ENCODE results near the gene ACOX2. TPM values are rescaled to one million over a fixed set of nuclear protein-coding genes. Genes with fewer than 3 reads are reported as not detected.

The ACOX2 gene
- total and polyA plus RNA-seq, 2 of the 13 experiments (the other 11 are each of a cell fraction or from before 2014, with no cell fraction given), result 42.6 to 98.5 TPM

DNA sequence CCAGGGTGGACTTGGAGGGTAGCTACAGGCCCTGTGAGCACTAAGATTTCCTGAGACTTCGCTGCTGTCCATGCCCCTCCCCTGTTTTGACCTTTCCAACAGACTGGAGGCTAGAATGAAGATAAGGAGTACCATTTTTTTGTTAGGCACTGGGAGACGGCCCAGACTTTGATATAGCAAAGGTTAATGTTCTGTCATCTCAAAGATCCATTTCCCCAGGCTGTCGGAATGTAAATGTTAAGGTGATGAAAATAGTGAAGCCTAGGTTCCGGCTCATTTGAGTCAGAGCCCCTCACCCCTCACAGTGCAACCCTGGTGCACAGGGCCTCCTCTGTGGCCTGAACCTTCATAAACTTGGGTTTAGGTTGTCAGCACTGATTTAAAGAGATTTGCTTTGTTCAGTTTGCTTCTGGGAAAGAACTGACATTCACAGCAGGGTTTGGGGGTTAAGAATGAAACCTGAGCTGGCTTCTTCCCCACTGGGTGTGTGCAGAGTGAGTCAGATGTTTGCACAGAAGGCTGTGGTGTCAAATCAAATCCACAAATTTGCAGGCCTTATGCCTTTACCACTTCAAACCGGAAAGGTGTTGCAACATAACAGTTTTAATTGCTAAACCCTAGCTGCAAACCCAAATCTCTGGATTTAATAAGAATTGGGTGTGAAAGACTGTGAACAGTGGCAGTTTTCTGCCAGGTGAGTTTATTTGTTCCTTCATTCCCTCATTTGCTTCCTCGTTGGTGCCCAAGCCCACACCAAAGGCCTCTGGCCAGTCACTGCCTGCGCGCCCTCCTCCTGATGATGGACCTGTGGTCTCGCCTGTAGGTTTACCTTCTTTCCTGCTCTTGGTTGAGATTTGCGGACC, 65.7 kb downstream of the ACOX2 start (continued):
- TF ChIP-seq, protein P1, sequence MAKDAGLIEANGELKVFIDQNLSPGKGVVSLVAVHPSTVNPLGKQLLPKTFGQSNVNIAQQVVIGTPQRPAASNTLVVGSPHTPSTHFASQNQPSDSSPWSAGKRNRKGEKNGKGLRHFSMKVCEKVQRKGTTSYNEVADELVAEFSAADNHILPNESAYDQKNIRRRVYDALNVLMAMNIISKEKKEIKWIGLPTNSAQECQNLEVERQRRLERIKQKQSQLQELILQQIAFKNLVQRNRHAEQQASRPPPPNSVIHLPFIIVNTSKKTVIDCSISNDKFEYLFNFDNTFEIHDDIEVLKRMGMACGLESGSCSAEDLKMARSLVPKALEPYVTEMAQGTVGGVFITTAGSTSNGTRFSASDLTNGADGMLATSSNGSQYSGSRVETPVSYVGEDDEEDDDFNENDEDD (CRISPR knock-in tag; IDR thresholded peaks at IDR 0.05; ENCODE audit: borderline replicate concordance), result no peak
- TF ChIP-seq ZNF614 (CRISPR knock-in tag; IDR thresholded peaks at IDR 0.05; ENCODE audit: borderline replicate concordance) (peak; percentile 15; the same call in 1 of the 2 replicates), TEAD2 (CRISPR knock-in tag; IDR thresholded peaks at IDR 0.05) (no peak), ZNF143 (CRISPR knock-in tag; IDR thresholded peaks at IDR 0.05) (no peak; the same call in 1 of the 2 replicates), ZNF607 (CRISPR knock-in tag; IDR thresholded peaks at IDR 0.05; ENCODE audit: borderline replicate concordance) (peak; percentile 19; the same call in 1 of the 2 replicates), ZFY (CRISPR knock-in tag; IDR thresholded peaks at IDR 0.05) (peak; percentile 68), CREM (IDR thresholded peaks at IDR 0.05) (peak; percentile 89), CREM (CRISPR knock-in tag; IDR thresholded peaks at IDR 0.05) (no peak), ZBTB7B (CRISPR knock-in tag; IDR thresholded peaks at IDR 0.05) (0 out of 2 replicates have a peak, but pooled peaks have one; percentile 13), ZNF44 (CRISPR knock-in tag; IDR thresholded peaks at IDR 0.05) (no peak)
- TF ChIP-seq, protein P2, sequence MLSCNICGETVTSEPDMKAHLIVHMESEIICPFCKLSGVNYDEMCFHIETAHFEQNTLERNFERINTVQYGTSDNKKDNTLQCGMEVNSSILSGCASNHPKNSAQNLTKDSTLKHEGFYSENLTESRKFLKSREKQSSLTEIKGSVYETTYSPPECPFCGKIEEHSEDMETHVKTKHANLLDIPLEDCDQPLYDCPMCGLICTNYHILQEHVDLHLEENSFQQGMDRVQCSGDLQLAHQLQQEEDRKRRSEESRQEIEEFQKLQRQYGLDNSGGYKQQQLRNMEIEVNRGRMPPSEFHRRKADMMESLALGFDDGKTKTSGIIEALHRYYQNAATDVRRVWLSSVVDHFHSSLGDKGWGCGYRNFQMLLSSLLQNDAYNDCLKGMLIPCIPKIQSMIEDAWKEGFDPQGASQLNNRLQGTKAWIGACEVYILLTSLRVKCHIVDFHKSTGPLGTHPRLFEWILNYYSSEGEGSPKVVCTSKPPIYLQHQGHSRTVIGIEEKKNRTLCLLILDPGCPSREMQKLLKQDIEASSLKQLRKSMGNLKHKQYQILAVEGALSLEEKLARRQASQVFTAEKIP (CRISPR knock-in tag; IDR thresholded peaks at IDR 0.05; ENCODE audit: borderline replicate concordance), result no peak
- TF ChIP-seq, protein P3, sequence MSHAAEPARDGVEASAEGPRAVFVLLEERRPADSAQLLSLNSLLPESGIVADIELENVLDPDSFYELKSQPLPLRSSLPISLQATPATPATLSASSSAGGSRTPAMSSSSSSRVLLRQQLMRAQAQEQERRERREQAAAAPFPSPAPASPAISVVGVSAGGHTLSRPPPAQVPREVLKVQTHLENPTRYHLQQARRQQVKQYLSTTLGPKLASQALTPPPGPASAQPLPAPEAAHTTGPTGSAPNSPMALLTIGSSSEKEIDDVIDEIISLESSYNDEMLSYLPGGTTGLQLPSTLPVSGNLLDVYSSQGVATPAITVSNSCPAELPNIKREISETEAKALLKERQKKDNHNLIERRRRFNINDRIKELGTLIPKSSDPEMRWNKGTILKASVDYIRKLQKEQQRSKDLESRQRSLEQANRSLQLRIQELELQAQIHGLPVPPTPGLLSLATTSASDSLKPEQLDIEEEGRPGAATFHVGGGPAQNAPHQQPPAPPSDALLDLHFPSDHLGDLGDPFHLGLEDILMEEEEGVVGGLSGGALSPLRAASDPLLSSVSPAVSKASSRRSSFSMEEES (CRISPR knock-in tag; IDR thresholded peaks at IDR 0.05), result no peak
- TF ChIP-seq, protein P4, sequence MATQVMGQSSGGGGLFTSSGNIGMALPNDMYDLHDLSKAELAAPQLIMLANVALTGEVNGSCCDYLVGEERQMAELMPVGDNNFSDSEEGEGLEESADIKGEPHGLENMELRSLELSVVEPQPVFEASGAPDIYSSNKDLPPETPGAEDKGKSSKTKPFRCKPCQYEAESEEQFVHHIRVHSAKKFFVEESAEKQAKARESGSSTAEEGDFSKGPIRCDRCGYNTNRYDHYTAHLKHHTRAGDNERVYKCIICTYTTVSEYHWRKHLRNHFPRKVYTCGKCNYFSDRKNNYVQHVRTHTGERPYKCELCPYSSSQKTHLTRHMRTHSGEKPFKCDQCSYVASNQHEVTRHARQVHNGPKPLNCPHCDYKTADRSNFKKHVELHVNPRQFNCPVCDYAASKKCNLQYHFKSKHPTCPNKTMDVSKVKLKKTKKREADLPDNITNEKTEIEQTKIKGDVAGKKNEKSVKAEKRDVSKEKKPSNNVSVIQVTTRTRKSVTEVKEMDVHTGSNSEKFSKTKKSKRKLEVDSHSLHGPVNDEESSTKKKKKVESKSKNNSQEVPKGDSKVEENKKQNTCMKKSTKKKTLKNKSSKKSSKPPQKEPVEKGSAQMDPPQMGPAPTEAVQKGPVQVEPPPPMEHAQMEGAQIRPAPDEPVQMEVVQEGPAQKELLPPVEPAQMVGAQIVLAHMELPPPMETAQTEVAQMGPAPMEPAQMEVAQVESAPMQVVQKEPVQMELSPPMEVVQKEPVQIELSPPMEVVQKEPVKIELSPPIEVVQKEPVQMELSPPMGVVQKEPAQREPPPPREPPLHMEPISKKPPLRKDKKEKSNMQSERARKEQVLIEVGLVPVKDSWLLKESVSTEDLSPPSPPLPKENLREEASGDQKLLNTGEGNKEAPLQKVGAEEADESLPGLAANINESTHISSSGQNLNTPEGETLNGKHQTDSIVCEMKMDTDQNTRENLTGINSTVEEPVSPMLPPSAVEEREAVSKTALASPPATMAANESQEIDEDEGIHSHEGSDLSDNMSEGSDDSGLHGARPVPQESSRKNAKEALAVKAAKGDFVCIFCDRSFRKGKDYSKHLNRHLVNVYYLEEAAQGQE (IDR thresholded peaks at IDR 0.05; ENCODE audit: borderline replicate concordance in 1 of 2, low read depth in 1 of 2, low read length in 2 of 2), result peak in 1 of 2 experiments; percentile 40; a peak in 1 of 4 replicates
- TF ChIP-seq, protein P5, sequence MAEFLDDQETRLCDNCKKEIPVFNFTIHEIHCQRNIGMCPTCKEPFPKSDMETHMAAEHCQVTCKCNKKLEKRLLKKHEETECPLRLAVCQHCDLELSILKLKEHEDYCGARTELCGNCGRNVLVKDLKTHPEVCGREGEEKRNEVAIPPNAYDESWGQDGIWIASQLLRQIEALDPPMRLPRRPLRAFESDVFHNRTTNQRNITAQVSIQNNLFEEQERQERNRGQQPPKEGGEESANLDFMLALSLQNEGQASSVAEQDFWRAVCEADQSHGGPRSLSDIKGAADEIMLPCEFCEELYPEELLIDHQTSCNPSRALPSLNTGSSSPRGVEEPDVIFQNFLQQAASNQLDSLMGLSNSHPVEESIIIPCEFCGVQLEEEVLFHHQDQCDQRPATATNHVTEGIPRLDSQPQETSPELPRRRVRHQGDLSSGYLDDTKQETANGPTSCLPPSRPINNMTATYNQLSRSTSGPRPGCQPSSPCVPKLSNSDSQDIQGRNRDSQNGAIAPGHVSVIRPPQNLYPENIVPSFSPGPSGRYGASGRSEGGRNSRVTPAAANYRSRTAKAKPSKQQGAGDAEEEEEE (CRISPR knock-in tag; IDR thresholded peaks at IDR 0.05; ENCODE audit: borderline replicate concordance), result no peak
- TF ChIP-seq, protein P6, sequence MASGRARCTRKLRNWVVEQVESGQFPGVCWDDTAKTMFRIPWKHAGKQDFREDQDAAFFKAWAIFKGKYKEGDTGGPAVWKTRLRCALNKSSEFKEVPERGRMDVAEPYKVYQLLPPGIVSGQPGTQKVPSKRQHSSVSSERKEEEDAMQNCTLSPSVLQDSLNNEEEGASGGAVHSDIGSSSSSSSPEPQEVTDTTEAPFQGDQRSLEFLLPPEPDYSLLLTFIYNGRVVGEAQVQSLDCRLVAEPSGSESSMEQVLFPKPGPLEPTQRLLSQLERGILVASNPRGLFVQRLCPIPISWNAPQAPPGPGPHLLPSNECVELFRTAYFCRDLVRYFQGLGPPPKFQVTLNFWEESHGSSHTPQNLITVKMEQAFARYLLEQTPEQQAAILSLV (CRISPR knock-in tag; IDR thresholded peaks at IDR 0.05; ENCODE audit: borderline replicate concordance), result no peak
- TF ChIP-seq, protein P7, sequence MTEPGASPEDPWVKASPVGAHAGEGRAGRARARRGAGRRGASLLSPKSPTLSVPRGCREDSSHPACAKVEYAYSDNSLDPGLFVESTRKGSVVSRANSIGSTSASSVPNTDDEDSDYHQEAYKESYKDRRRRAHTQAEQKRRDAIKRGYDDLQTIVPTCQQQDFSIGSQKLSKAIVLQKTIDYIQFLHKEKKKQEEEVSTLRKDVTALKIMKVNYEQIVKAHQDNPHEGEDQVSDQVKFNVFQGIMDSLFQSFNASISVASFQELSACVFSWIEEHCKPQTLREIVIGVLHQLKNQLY (CRISPR knock-in tag; IDR thresholded peaks at IDR 0.05), result peak; percentile 15; the same call in 1 of the 2 replicates
